Measurements from ENCODE around the gene WAC. TPM values are rescaled to one million over a fixed set of nuclear protein-coding genes. Genes with fewer than 3 reads are reported as not detected.
A peak's percentile ranks its signal among the peaks of the same experiment; 100 is the strongest.
"Not testable (repeated sequence)": the region's sequence is repeated elsewhere in the genome, so short reads cannot be mapped to it uniquely, and the experiment has no call there.

Gene WAC
- total RNA-seq = 100 to 1,000 TPM; 128 to 141 TPM

DNA sequence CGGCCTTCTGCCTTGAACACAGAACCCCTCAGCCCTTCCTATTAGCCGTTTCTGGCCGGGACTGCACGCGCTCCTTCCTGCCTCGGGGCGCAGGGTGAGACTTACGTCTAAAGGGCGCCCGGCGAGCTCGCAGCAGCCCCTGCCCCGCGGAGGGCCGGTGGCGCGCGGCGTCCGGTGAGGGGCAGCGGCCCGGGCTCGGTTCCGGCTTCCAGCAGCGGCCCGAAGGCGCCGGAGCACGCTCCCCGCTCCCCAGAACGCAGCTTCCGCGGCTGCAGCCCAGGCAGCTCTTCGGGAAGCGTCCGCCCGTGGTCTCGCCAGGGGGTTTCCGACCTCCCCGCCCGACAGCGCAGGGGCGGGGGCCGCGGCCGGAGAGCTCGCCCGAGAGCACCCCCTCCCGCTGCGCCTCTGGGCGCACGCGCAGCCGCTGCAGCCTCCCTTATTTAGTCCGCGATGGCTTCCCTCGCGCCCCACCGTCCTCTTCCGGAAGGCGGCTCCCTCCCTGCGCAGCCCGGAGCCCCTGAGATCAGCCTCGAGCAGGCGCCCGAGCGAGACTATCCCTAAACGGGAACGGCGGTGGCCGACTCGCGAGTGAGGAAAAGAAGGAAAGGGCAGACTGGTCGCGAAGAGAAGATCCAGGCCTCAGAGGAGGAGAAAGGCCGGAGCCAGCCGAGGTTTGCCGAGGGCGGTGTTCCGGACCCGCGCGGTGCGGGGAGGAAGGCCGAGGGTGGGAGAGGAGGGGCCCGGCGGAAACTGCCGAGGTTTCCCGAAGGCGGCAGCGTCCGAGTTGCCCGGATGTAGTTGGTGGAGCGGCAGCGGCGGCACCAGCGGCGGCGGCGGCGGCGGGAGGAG lies at the start of gene WAC:
WAC (plus strand) TSS at position 782 of the 849 bp plus-strand sequence. CDS start 462 bp downstream, outside the sequence.
- H3K4me1 Mint-ChIP-seq = peaks cover 52% of the 10 kb centered on the region
- peak; percentile 85 for ATAC-seq

GRCh38 chr10:28489206-28489605 lies 43.7 kb upstream of the WAC start:
- Mint-ChIP-seq H3K27me3 (no peaks in the 10 kb centered on the region), H3K9me3 (ENCODE audit: low read depth) (no peaks in the 10 kb centered on the region), H3K4me1 (peaks cover 7% of the 10 kb centered on the region), H3K36me3 (no peaks in the 10 kb centered on the region), H3K27ac (no peak overlapping the region), H3K4me3 (no peak overlapping the region)
- no peak for DNase-seq
- ATAC-seq = no peak
- CTCF ChIA-PET = no interaction called here

More for the DNA sequence above, at the start of gene WAC:
- H3K27ac Mint-ChIP-seq = peak within 1 kb of the TSS; percentile 100
- CTCF ChIA-PET = interaction anchor here (0.8 to 1.2 kb wide), 2 partner anchors 96 to 198 kb away, joined by 3 to 4 read pairs; no protein-coding TSS in a partner anchor
- peaks cover 2% of the 10 kb centered on the region for H3K9me3 Mint-ChIP-seq (ENCODE audit: low read depth)
- peak; percentile 98 for DNase-seq
- no peaks in the 10 kb centered on the region for H3K27me3 Mint-ChIP-seq
- H3K36me3 Mint-ChIP-seq = peaks cover 60% of the 10 kb centered on the region
- peak within 1 kb of the TSS; percentile 95 for H3K4me3 Mint-ChIP-seq

DNA sequence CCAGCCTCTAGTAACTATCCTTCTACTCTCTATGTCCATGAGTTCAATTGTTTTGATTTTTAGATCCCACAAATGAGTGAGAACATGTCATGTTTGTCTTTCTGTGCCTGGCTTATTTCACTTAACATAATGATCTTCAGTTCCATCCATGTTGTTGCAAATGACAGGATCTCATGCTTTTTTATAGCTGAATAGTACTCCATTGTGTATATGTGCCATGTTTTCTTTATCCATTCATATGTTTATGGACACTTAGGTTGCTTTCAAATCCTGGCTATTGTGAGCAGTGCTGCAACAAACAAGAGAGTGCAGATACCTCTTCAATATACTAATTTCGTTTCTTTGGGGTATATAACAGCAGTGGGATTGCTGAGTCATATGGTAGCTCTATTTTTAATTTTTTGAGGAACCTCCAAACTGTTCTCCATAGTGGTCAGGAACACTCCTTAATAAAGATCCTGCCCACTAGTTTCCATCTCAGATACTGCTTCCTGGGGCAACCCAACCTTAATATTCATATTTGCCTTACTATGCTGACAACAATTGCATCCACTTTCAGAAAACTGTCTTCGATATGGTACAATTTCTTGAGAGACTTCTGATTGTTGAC lies 42.6 kb upstream of the WAC start:
- DNase-seq; H3K27me3 Mint-ChIP-seq; H3K9me3 Mint-ChIP-seq (ENCODE audit: low read depth); ATAC-seq; H3K4me1 Mint-ChIP-seq; H3K36me3 Mint-ChIP-seq; H3K4me3 Mint-ChIP-seq; CTCF ChIA-PET; H3K27ac Mint-ChIP-seq: not testable (repeated sequence)

GRCh38 chr10:28492116-28492920 lies 40.6 kb upstream of the WAC start:
- H3K36me3 Mint-ChIP-seq = no peaks in the 10 kb centered on the region
- H3K4me3 Mint-ChIP-seq = no peak overlapping the region
- no peak overlapping the region for H3K27ac Mint-ChIP-seq
- H3K9me3 Mint-ChIP-seq (ENCODE audit: low read depth) = no peaks in the 10 kb centered on the region
- CTCF ChIA-PET = no interaction called here
- peaks cover 1% of the 10 kb centered on the region for H3K4me1 Mint-ChIP-seq
- H3K27me3 Mint-ChIP-seq = no peaks in the 10 kb centered on the region
- ATAC-seq = no peak
- DNase-seq = no peak

DNA sequence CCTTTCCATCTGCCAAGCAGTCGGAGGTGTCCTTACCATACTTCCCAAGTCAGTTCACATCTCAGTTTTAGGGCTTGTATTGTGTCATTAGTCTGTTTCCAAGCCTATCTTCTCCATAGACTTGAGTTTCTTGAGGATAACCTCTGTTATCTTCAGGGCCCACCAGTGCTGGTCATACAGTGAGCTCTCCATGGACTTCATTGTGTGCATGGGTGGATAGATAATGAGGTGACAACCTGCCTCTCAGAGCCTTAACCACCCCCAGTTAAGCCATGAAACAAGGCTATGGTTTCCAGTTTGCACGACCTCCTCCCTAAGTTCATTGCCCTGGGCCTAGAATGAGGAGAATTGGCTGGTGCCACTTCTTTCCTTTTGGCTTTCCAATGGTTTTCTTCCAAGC lies 38.5 kb upstream of the WAC start:
- no peaks in the 10 kb centered on the region for H3K36me3 Mint-ChIP-seq

GRCh38 chr10:28495084-28495483 lies 37.8 kb upstream of the WAC start:
- Mint-ChIP-seq H3K4me1 (no peaks in the 10 kb centered on the region), H3K36me3 (no peaks in the 10 kb centered on the region), H3K9me3 (ENCODE audit: low read depth) (no peaks in the 10 kb centered on the region), H3K27me3 (no peaks in the 10 kb centered on the region), H3K4me3 (no peak overlapping the region), H3K27ac (no peak overlapping the region)
- ATAC-seq = no peak
- DNase-seq = no peak
- CTCF ChIA-PET = no interaction called here

More for the DNA sequence above, 38.5 kb upstream of the WAC start:
- DNase-seq (no peak), ATAC-seq (no peak)
- H3K4me3 Mint-ChIP-seq = no peak overlapping the region
- H3K27ac Mint-ChIP-seq = no peak overlapping the region
- no peaks in the 10 kb centered on the region for H3K4me1 Mint-ChIP-seq
- H3K27me3 Mint-ChIP-seq = no peaks in the 10 kb centered on the region
- no peaks in the 10 kb centered on the region for H3K9me3 Mint-ChIP-seq (ENCODE audit: low read depth)
- CTCF ChIA-PET = no interaction called here

- no peak overlapping the region for H3K4me3 Mint-ChIP-seq
- no peak for ATAC-seq
- CTCF ChIA-PET = interaction anchor here (0.6 kb wide), 1 partner anchor 856 kb away, joined by 3 read pairs; no protein-coding TSS in a partner anchor
Observed at GRCh38 chr10:28496017-28496416, 36.9 kb upstream of the WAC start.

GRCh38 chr10:28496481-28496961 lies 36.4 kb upstream of the WAC start:
- ATAC-seq (no peak), DNase-seq (no peak)
- Mint-ChIP-seq H3K27ac (no peak overlapping the region), H3K4me3 (no peak overlapping the region), H3K4me1 (no peaks in the 10 kb centered on the region), H3K27me3 (no peaks in the 10 kb centered on the region), H3K9me3 (ENCODE audit: low read depth) (no peaks in the 10 kb centered on the region), H3K36me3 (no peaks in the 10 kb centered on the region)
- CTCF ChIA-PET = interaction anchor here (0.6 kb wide), 1 partner anchor 855 kb away, joined by 3 read pairs; no protein-coding TSS in a partner anchor

More at GRCh38 chr10:28496017-28496416, 36.9 kb upstream of the WAC start:
- DNase-seq = no peak
- Mint-ChIP-seq H3K9me3 (ENCODE audit: low read depth) (no peaks in the 10 kb centered on the region), H3K36me3 (no peaks in the 10 kb centered on the region), H3K4me1 (no peaks in the 10 kb centered on the region), H3K27me3 (no peaks in the 10 kb centered on the region), H3K27ac (no peak overlapping the region)

GRCh38 chr10:28497313-28498126 lies 35.4 kb upstream of the WAC start:
- no peaks in the 10 kb centered on the region for H3K36me3 Mint-ChIP-seq
- H3K4me3 Mint-ChIP-seq = no peak overlapping the region
- H3K9me3 Mint-ChIP-seq (ENCODE audit: low read depth) = no peaks in the 10 kb centered on the region
- DNase-seq (no peak), ATAC-seq (no peak)
- peaks cover 3% of the 10 kb centered on the region for H3K4me1 Mint-ChIP-seq
- no peak overlapping the region for H3K27ac Mint-ChIP-seq
- CTCF ChIA-PET = no interaction called here
- H3K27me3 Mint-ChIP-seq = no peaks in the 10 kb centered on the region

DNA sequence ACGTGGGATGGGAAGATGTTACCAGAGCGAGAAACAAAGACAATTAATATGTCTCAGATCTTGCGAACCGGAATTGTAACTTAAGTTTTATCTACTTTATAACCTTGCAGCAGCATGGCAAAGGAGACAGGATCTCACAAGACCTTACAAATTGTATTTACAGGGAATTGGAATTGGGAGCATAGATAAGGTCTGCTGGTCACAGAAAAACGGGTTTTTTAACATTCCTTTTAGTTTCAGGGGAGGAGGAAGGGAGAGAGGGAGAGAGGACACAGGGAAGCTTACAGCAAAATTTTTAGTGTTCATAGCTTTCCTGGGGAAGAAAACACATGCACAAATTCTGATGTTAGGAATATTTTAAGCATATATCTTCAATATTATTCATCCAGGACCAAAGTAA lies 32.7 kb upstream of the WAC start:
- H3K4me1 Mint-ChIP-seq; H3K4me3 Mint-ChIP-seq; H3K9me3 Mint-ChIP-seq (ENCODE audit: low read depth); DNase-seq; ATAC-seq; H3K36me3 Mint-ChIP-seq; CTCF ChIA-PET; H3K27ac Mint-ChIP-seq; H3K27me3 Mint-ChIP-seq: not testable (repeated sequence)

DNA sequence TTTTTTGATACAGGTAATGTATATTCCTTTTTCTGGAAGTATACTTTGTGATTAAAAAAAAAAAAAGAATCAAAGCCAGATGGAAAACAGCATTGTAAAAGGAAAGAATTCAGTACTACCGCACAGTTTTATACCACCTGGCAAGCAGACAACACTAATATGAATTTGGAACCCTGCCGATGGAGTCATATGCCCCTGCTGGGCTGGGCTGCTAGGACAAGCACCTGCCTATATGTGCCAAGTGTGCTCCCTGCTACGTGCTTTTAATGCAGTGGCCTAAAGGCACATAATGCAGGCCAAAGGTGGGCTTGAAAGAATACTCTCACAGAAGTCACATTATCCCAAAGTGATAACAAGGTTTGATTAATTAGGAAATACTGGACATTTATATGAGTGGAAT lies 29.8 kb upstream of the WAC start:
- peaks cover 3% of the 10 kb centered on the region for H3K4me1 Mint-ChIP-seq
- peaks cover 2% of the 10 kb centered on the region for H3K27me3 Mint-ChIP-seq
- no peak for ATAC-seq
- no peaks in the 10 kb centered on the region for H3K9me3 Mint-ChIP-seq (ENCODE audit: low read depth)
- no peak overlapping the region for H3K27ac Mint-ChIP-seq
- no peak for DNase-seq
- H3K36me3 Mint-ChIP-seq = no peaks in the 10 kb centered on the region
- H3K4me3 Mint-ChIP-seq = no peak overlapping the region
- CTCF ChIA-PET = no interaction called here

DNA sequence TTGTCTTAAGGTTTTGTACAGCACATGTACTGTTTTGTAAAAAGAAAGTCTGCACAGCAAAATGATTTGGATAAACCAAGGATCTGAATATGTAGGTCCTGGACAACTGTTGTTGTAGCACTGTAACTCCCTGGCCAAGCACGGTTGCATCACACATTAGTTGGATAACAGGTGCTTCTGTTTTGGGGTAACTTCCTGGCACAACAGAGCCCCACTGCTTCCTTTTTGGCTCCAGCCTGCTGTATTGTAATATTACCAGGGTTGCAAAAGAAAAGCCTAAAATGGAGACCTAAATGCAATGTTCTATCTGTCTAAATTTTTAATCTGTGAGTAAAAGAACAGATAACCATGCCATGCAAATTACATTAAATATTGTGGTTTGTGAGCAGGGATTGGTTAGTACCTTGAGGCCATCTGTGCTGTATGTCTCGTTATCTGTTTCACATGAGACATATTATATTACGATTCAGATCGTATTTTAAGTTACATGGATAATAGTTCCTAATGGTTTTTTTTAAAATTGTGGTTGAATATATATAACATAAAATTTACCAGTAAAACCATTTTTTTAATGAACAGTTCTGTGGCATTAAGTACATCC lies 27.5 kb upstream of the WAC start:
- CTCF ChIA-PET = no interaction called here
- Mint-ChIP-seq H3K27ac (no peak overlapping the region), H3K36me3 (no peaks in the 10 kb centered on the region), H3K4me1 (peaks cover 3% of the 10 kb centered on the region), H3K4me3 (no peak overlapping the region), H3K27me3 (peaks cover 2% of the 10 kb centered on the region), H3K9me3 (ENCODE audit: low read depth) (no peaks in the 10 kb centered on the region)
- no peak for ATAC-seq
- no peak for DNase-seq
